BJ (cell line): ENCODE data around the gene MYLK. TPM values are rescaled to one million over a fixed set of nuclear protein-coding genes. Genes with fewer than 3 reads are reported as not detected.

Source experiments
- CTCF ChIA-PET: fragments of 350-600 bp; formaldehyde crosslinking; extraction: SDS; loops from one replicate; lab custom pipeline; 2021; ENCODE audit warnings: antibody characterized with exemption, inconsistent platforms; lab: Yijun Ruan, JAX
- POLR2A ChIA-PET: fragments of 300-600 bp; sonication (Branson Sonifier 250); formaldehyde crosslinking; extraction: SDS; loops from one replicate; lab custom pipeline; 2021; ENCODE audit warnings: antibody characterized with exemption; lab: Charles Lee
- DNase-seq: peaks from one replicate; pipeline ENCODE4 v3.0.0-alpha.2; 2011; ENCODE audit warnings: low read depth
- H3K27me3 ChIP-seq: 2 replicates; pipeline ENCODE4 v1.6.0; 2011; ENCODE audit warnings: low read length; ENCODE audit not compliant: control insufficient read depth, insufficient read depth
- H3K36me3 ChIP-seq: 2 replicates; pipeline ENCODE4 v1.5.1; 2011; ENCODE audit warnings: low read length; ENCODE audit not compliant: control insufficient read depth, insufficient read depth
- H3K4me3 ChIP-seq: 2 replicates; pipeline ENCODE4 v1.5.1; 2011; ENCODE audit warnings: low read depth, mild to moderate bottlenecking, control low read depth, low read length
- polyA plus RNA-seq: library from polyadenylated mRNA; depleted of rRNA; stranded (reverse); fragments of >200 nt; gene quantifications from 2 replicates; pipeline ENCODE4 v1.2.3, GENCODE V29; 2011
- TF ChIP-seq, protein P1 (sequence below): IDR thresholded peaks from 2 replicates; pipeline ENCODE4 v1.5.1; 2011; ENCODE audit warnings: low read depth, mild to moderate bottlenecking, control low read depth, inconsistent platforms, low read length, moderate library complexity; ENCODE audit not compliant: insufficient read depth

MYLK gene
- polyA plus RNA-seq, 1 experiment: 734 TPM

DNA sequence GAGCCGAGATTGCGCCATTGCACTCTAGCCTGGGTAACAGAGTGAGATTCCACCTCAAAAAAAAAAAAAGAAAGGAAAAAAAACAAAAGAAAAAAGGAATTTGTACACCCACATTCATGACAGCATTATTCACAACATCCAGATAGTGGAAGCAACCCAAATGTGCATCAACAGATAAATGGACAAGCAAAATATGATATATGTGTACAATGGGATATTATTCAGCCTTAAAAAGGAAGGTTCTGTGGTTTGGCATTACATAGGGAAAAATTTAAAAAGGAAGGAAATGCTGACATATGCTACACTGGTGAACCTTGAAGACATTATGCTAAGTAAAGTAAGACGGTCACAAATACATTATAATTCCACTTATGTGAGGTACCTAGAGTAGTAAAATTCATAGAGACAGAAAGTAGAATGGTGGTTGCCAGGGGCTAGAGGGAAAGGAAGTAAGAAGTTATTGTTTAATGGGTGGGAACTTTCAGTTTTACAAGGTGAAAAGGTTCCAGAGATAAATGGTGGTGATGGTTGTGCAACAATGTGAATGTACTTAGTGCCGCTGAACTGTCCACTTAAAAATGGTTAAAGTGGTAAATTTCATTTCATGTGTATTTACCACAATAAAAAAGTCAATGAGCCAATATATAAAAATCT is 118.5 kb downstream of the MYLK start:
- CTCF ChIA-PET: interaction anchor here (1.2 kb wide), 1 partner anchor 8 kb away, joined by 3 read pairs; no protein-coding TSS in a partner anchor
- no peaks in the 10 kb centered on the region for H3K27me3 ChIP-seq
- peaks cover 16% of the 10 kb centered on the region for H3K36me3 ChIP-seq
- POLR2A ChIA-PET: no interaction called here
- DNase-seq: no peak
- TF ChIP-seq, protein P1, sequence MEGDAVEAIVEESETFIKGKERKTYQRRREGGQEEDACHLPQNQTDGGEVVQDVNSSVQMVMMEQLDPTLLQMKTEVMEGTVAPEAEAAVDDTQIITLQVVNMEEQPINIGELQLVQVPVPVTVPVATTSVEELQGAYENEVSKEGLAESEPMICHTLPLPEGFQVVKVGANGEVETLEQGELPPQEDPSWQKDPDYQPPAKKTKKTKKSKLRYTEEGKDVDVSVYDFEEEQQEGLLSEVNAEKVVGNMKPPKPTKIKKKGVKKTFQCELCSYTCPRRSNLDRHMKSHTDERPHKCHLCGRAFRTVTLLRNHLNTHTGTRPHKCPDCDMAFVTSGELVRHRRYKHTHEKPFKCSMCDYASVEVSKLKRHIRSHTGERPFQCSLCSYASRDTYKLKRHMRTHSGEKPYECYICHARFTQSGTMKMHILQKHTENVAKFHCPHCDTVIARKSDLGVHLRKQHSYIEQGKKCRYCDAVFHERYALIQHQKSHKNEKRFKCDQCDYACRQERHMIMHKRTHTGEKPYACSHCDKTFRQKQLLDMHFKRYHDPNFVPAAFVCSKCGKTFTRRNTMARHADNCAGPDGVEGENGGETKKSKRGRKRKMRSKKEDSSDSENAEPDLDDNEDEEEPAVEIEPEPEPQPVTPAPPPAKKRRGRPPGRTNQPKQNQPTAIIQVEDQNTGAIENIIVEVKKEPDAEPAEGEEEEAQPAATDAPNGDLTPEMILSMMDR: no peak
- no peak overlapping the region for H3K4me3 ChIP-seq

- Histone ChIP-seq H3K36me3 (peaks cover 16% of the 10 kb centered on the region), H3K4me3 (no peak overlapping the region), H3K27me3 (no peaks in the 10 kb centered on the region)
- POLR2A ChIA-PET: no interaction called here
- DNase-seq: no peak
- TF ChIP-seq, protein P1: no peak
- CTCF ChIA-PET: no interaction called here
Measured at GRCh38 chr3:123764647-123765046, 119.5 kb downstream of the MYLK start.

- CTCF ChIA-PET: no interaction called here
- Histone ChIP-seq H3K4me3 (no peak overlapping the region), H3K27me3 (no peaks in the 10 kb centered on the region), H3K36me3 (peaks cover 13% of the 10 kb centered on the region)
- POLR2A ChIA-PET: no interaction called here
- no peak for DNase-seq
- TF ChIP-seq, protein P1: no peak
Measured at GRCh38 chr3:123762805-123763204, 121.3 kb downstream of the MYLK start.

DNA sequence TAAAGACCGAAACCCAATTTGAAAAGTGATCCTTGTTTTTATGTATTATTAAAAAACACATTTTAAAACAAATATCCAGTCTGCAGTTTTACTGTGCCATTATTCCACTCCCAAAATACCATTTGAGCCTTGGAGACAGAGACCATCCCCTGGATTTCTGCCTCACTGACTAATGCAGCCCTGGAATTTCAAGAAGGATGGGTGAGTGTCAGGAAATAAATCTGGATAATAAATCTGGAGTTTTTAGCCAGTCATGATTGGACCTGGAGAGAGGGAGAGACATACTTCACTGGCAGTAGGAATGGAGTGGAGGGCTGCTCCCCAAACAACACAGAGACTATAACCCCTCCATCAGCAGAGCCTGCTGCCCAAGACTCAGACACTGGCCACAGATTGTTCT is 123.3 kb downstream of the MYLK start:
- Histone ChIP-seq H3K4me3 (no peak overlapping the region), H3K36me3 (peaks cover 7% of the 10 kb centered on the region), H3K27me3 (no peaks in the 10 kb centered on the region)
- CTCF ChIA-PET: no interaction called here
- DNase-seq: no peak
- POLR2A ChIA-PET: no interaction called here
- TF ChIP-seq, protein P1: no peak

GRCh38 chr3:123759871-123760270 is 124.3 kb downstream of the MYLK start:
- CTCF ChIA-PET: interaction anchor here (1.5 kb wide), 1 partner anchor 15 kb away, joined by 3 read pairs; no protein-coding TSS in a partner anchor
- POLR2A ChIA-PET: interaction anchor here (1.5 kb wide), 1 partner anchor 19 kb away, joined by 4 read pairs; no protein-coding TSS in a partner anchor
- peaks cover 7% of the 10 kb centered on the region for H3K36me3 ChIP-seq

More at GRCh38 chr3:123759871-123760270, 124.3 kb downstream of the MYLK start:
- no peak for DNase-seq
- no peak overlapping the region for H3K4me3 ChIP-seq
- TF ChIP-seq, protein P1: no peak
- no peaks in the 10 kb centered on the region for H3K27me3 ChIP-seq
